HepG2 (cell line): ENCODE data around the gene TJAP1. TPM values are rescaled to one million over a fixed set of nuclear protein-coding genes. Genes with fewer than 3 reads are reported as not detected.

Experiments
- ATAC-seq: fragments of 200-7000 bp; cut with Tn5 transposase; 3 replicates; pipeline ENCODE4 v1.9.1; 2020; ENCODE audit warnings: mild to moderate bottlenecking, moderate library complexity
- BruUV-seq: library from RNA; stranded (reverse); fragments of 400-500 nt; replicated peaks from 2 replicates; lab custom pipeline; 2021; lab: Mats Ljungman, UMichigan
- CTCF ChIA-PET: fragments of 300-600 bp; formaldehyde crosslinking; extraction: SDS; loops from one replicate; lab custom pipeline; 2021; ENCODE audit warnings: low total read pairs, inconsistent platforms, low intra/inter-chr PET ratio; lab: Yijun Ruan, JAX
- POLR2A ChIA-PET: fragments of 350-600 bp; sonication (Branson Sonifier 250); formaldehyde crosslinking; loops from one replicate; lab custom pipeline; 2020; ENCODE audit warnings: antibody characterized with exemption, inconsistent platforms; lab: Yijun Ruan, JAX
- DNase-seq: peaks from one replicate; pipeline ENCODE4 v3.0.0-alpha.2; 2015; ENCODE audit warnings: low spot score
- FAIRE-seq: peaks from 3 replicates; lab custom pipeline; 2011; peaks lifted over from hg19 to GRCh38; lab: Jason Lieb, UNC
- H2AFZ ChIP-seq: one replicate; pipeline ENCODE4 v1.6.1; 2011; ENCODE audit warnings: low read length, inconsistent platforms
- H3K27ac ChIP-seq: fragments of 300-600 bp; 3 replicates; pipeline ENCODE4 v1.8.0; 2011; ENCODE audit warnings: mixed run types, mild to moderate bottlenecking, mixed read lengths, low read length, inconsistent platforms; ENCODE audit not compliant: insufficient read depth; ENCODE audit errors: extremely low read length
- H3K27me3 ChIP-seq, 2 experiments: fragments of 200-600 bp in 1 of 2; 2 replicates in 1 of 2; 3 replicates in 1 of 2; pipeline versions ENCODE4 v1.6.0 to v1.8.0; 2011; ENCODE audit warnings: low read length in 2 of 2, mild to moderate bottlenecking in 2 of 2, moderate library complexity in 2 of 2, inconsistent platforms in 1 of 2; ENCODE audit not compliant: insufficient read depth in 2 of 2, control insufficient read depth in 1 of 2
- H3K36me3 ChIP-seq, 2 experiments: fragments of 200-600 bp in 1 of 2; replicated peaks in 1 of 2; 2 replicates in 1 of 2; 3 replicates in 1 of 2; pipeline versions ENCODE4 v1.5.1 to v1.8.0; 2011; ENCODE audit warnings: low read length in 2 of 2, inconsistent platforms in 1 of 2; ENCODE audit not compliant: insufficient read depth in 2 of 2, control insufficient read depth in 1 of 2
- H3K4me1 ChIP-seq: 2 replicates; pipeline ENCODE4 v1.5.1; 2012; ENCODE audit warnings: low read length, inconsistent platforms; ENCODE audit not compliant: insufficient read depth
- H3K4me2 ChIP-seq: 2 replicates; pipeline ENCODE4 v1.6.0; 2011; ENCODE audit warnings: low read depth, low read length, inconsistent platforms
- H3K4me3 ChIP-seq, 3 experiments: fragments of 200-600 bp in 1 of 3; sonication (generic), shearing (Covaris generic) in 1 of 3; replicated peaks in 1 of 3; 2 replicates each; pipeline ENCODE4 v1.5.1; 2011 to 2016; ENCODE audit warnings: low read length in 3 of 3, inconsistent platforms in 2 of 3, low read depth in 2 of 3, mild to moderate bottlenecking in 2 of 3, control low read depth in 1 of 3, mixed read lengths in 1 of 3; ENCODE audit not compliant: insufficient read depth in 1 of 3
- H3K79me2 ChIP-seq: one replicate; pipeline ENCODE4 v1.6.1; 2011; ENCODE audit warnings: low read length, inconsistent platforms; ENCODE audit not compliant: insufficient read depth
- H3K9ac ChIP-seq: 2 replicates; pipeline ENCODE4 v1.6.0; 2011; ENCODE audit warnings: mild to moderate bottlenecking, low read depth, low read length, inconsistent platforms; ENCODE audit not compliant: insufficient read depth
- H3K9me3 ChIP-seq: 2 replicates; pipeline ENCODE4 v1.5.1; 2012; ENCODE audit warnings: mild to moderate bottlenecking, low read length
- H4K20me1 ChIP-seq: 2 replicates; pipeline ENCODE4 v1.6.0; 2011; ENCODE audit warnings: inconsistent platforms, mild to moderate bottlenecking, low read length, moderate library complexity; ENCODE audit not compliant: insufficient read depth
- CREB3 ChIP-seq: sonication (generic); formaldehyde crosslinking; IDR thresholded peaks from 2 replicates; pipeline ENCODE4 v1.5.0; 2020; ENCODE audit warnings: missing genetic modification reagents
- HMG20A ChIP-seq: IDR thresholded peaks from 2 replicates; pipeline ENCODE4 v1.6.1; 2016; ENCODE audit warnings: borderline replicate concordance
- HOMEZ ChIP-seq: IDR thresholded peaks from 2 replicates; pipeline ENCODE4 v1.6.1; 2016; ENCODE audit warnings: low read depth
- NCOA5 ChIP-seq: sonication (generic); formaldehyde crosslinking; IDR thresholded peaks from 2 replicates; pipeline ENCODE4 v1.4.0; 2020; ENCODE audit warnings: missing genetic modification reagents
- NFAT5 ChIP-seq: sonication (generic); formaldehyde crosslinking; IDR thresholded peaks from 2 replicates; pipeline ENCODE4 v1.4.0; 2020; ENCODE audit warnings: missing genetic modification reagents
- SNAI1 ChIP-seq: sonication (generic); formaldehyde crosslinking; IDR thresholded peaks from 2 replicates; pipeline ENCODE4 v1.5.0; 2020; ENCODE audit warnings: mild to moderate bottlenecking, missing genetic modification reagents, borderline replicate concordance
- SP4 ChIP-seq: sonication (generic); formaldehyde crosslinking; IDR thresholded peaks from 2 replicates; pipeline ENCODE4 v1.8.1; 2023; ENCODE audit warnings: mild to moderate bottlenecking, missing genetic modification reagents
- ZBTB21 ChIP-seq: sonication (generic); formaldehyde crosslinking; IDR thresholded peaks from 2 replicates; pipeline ENCODE4 v1.4.0; 2020; ENCODE audit warnings: missing genetic modification reagents
- ZNF10 ChIP-seq: sonication (generic); formaldehyde crosslinking; IDR thresholded peaks from 2 replicates; pipeline ENCODE4 v1.4.0; 2020; ENCODE audit warnings: mild to moderate bottlenecking, low read depth, missing genetic modification reagents, borderline replicate concordance
- ZNF280B ChIP-seq: sonication (generic); formaldehyde crosslinking; IDR thresholded peaks from 2 replicates; pipeline ENCODE4 v1.5.0; 2020; ENCODE audit warnings: missing genetic modification reagents, mild to moderate bottlenecking, borderline replicate concordance
- ZNF550 ChIP-seq: sonication (generic); formaldehyde crosslinking; IDR thresholded peaks from 2 replicates; pipeline ENCODE4 v1.4.0; 2020; ENCODE audit warnings: mild to moderate bottlenecking, missing genetic modification reagents, borderline replicate concordance
- ZNF580 ChIP-seq: IDR thresholded peaks from 2 replicates; pipeline ENCODE4 v1.6.1; 2016; ENCODE audit warnings: low read depth, borderline replicate concordance
- ZNF615 ChIP-seq: sonication (generic); formaldehyde crosslinking; IDR thresholded peaks from 2 replicates; pipeline ENCODE4 v1.5.0; 2020; ENCODE audit warnings: mild to moderate bottlenecking, missing genetic modification reagents, borderline replicate concordance
- ZNF629 ChIP-seq: sonication (generic); formaldehyde crosslinking; conservative IDR thresholded peaks from 2 replicates; pipeline ENCODE4 v1.5.0; 2020; ENCODE audit warnings: missing genetic modification reagents
- in situ Hi-C: cut with HindIII; loops from 2 replicates; pipeline ENCODE4 v1.10.0; 2017; ENCODE audit warnings: low pct_unique_long_range_greater_than_20kb; ENCODE audit not compliant: extremely low pct_ligation_motif_present
- intact Hi-C: fragments of 100-400 bp; cut with micrococcal nuclease; formaldehyde crosslinking; loops from one replicate; pipeline ENCODE4 v1.10.0; 2022; ENCODE audit not compliant: unreplicated experiment
- polyA plus RNA-seq, 8 experiments: library from polyadenylated mRNA; depleted of rRNA in 3 of 8; stranded (reverse) in 7 of 8; unstranded in 1 of 8; fragments of >200 nt; fragmentation: Illumina TruSeq in 4 of 8; extraction: Trizol in 4 of 8; gene quantifications; 2 replicates each; pipeline versions ENCODE4 v1.2.1 to v1.2.3, GENCODE V29; 2011 to 2016; ENCODE audit warnings: low read depth in 4 of 8, missing spikeins in 1 of 8, mixed read lengths in 1 of 8; ENCODE audit not compliant: insufficient read depth in 1 of 8
- total RNA-seq, 5 experiments: library from RNA; depleted of rRNA; stranded (reverse); fragments of >200 nt; fragmentation: Illumina TruSeq; extraction: Trizol; gene quantifications; 2 replicates each; pipeline ENCODE4 v1.2.3, GENCODE V29; 2016; ENCODE audit warnings: low read depth in 1 of 5

Gene TJAP1
- total and polyA plus RNA-seq, 2 of the 13 experiments (the other 11 are each of a cell fraction or from before 2014, with no cell fraction given) = 15.7 to 41.6 TPM

- no peak for TF ChIP-seq SP4
- TF ChIP-seq ZBTB21 (CRISPR knock-in tag) = no peak
- no peak for TF ChIP-seq NFAT5
- no peak for TF ChIP-seq ZNF580 (CRISPR knock-in tag)
- TF ChIP-seq HOMEZ (CRISPR knock-in tag) = no peak
These were observed 24.5 kb upstream of the TJAP1 start (continued) for GRCh38 chr6:43452896-43453295.

GRCh38 chr6:43453831-43454230 lies 23.5 kb upstream of the TJAP1 start:
- H3K4me2 ChIP-seq = no peak overlapping the region
- CTCF ChIA-PET = interaction anchor here (1.5 to 4.7 kb wide), 3 partner anchors 42 to 191 kb away, joined by 3 to 53 read pairs (median 39); no protein-coding TSS in a partner anchor
- no peak for TF ChIP-seq ZNF550
- TF ChIP-seq ZNF10 (CRISPR knock-in tag) = no peak
- TF ChIP-seq NCOA5 (CRISPR knock-in tag) = no peak
- TF ChIP-seq ZNF615 (CRISPR knock-in tag) = no peak
- no peak for TF ChIP-seq ZNF280B
- no peak for TF ChIP-seq SNAI1 (CRISPR knock-in tag)
- no peak for TF ChIP-seq HMG20A (CRISPR knock-in tag)
- no peak for TF ChIP-seq ZNF629 (CRISPR knock-in tag)
- no peak for TF ChIP-seq CREB3

More at GRCh38 chr6:43453831-43454230, 23.5 kb upstream of the TJAP1 start:
- in situ Hi-C loops = no loop called here
- no TSS peak for BruUV-seq
- intact Hi-C loops = loop anchor here (1.0 kb wide), 2 partner anchors 42 to 52 kb away; no protein-coding TSS in a partner anchor
- H3K27ac ChIP-seq = no peak overlapping the region
- H3K79me2 ChIP-seq = no peaks in the 10 kb centered on the region
- H3K9ac ChIP-seq = no peak overlapping the region
- H4K20me1 ChIP-seq = no peaks in the 10 kb centered on the region
- POLR2A ChIA-PET = interaction anchor here (4.7 kb wide), 1 partner anchor 42 kb away, joined by 38 read pairs; no protein-coding TSS in a partner anchor
- DNase-seq (no peak), ATAC-seq (no peak), FAIRE-seq (no peak)
- peaks cover 9 to 17% of the 10 kb centered on the region in 2 experiments; a peak in 3 of 5 replicates for H3K36me3 ChIP-seq
- H3K9me3 ChIP-seq = no peaks in the 10 kb centered on the region
- H3K4me3 ChIP-seq = no peak overlapping the region
- H2AFZ ChIP-seq = no peak overlapping the region
- peaks cover 26% of the 10 kb centered on the region for H3K4me1 ChIP-seq
- H3K27me3 ChIP-seq = peaks cover 0 to 5% of the 10 kb centered on the region in 2 experiments; a peak in 2 of 5 replicates
